NT2/D1 (cell line): ENCODE data around the gene OR8S1.
"Not testable (repeated sequence)": the region's sequence is repeated elsewhere in the genome, so short reads cannot be mapped to it uniquely, and the experiment has no call there.

Experiments used
- DNase-seq: peaks from one replicate; pipeline ENCODE4 v3.0.0-alpha.2; 2011; ENCODE audit warnings: low read depth, low spot score
- H3K27me3 ChIP-seq: 2 replicates; pipeline ENCODE4 v1.6.0; 2011; ENCODE audit warnings: mild to moderate bottlenecking; ENCODE audit not compliant: insufficient read length, insufficient read depth
- H3K36me3 ChIP-seq: 2 replicates; pipeline ENCODE4 v1.6.1; 2011; ENCODE audit warnings: mild to moderate bottlenecking, low read length, mixed read lengths; ENCODE audit not compliant: insufficient read depth, insufficient read length
- H3K4me1 ChIP-seq: 2 replicates; pipeline ENCODE4 v1.5.1; 2011; ENCODE audit not compliant: insufficient read depth, insufficient read length
- H3K4me3 ChIP-seq: 2 replicates; pipeline ENCODE4 v1.5.1; 2011; ENCODE audit warnings: low read depth; ENCODE audit not compliant: insufficient read length
- H3K9ac ChIP-seq: 2 replicates; pipeline ENCODE4 v1.6.0; 2011; ENCODE audit warnings: low read depth; ENCODE audit not compliant: insufficient read length
- H3K9me3 ChIP-seq: 2 replicates; pipeline ENCODE4 v1.5.1; 2011; ENCODE audit warnings: mild to moderate bottlenecking, low read length; ENCODE audit not compliant: insufficient read depth
- SUZ12 ChIP-seq: IDR thresholded peaks from 2 replicates; pipeline ENCODE4 v1.6.1; 2011; ENCODE audit not compliant: insufficient read length, insufficient read depth; ENCODE audit errors: extremely low read depth
- YY1 ChIP-seq: IDR thresholded peaks from 2 replicates; pipeline ENCODE4 v1.6.1; 2011; ENCODE audit not compliant: insufficient read length, insufficient read depth
- ZNF274 ChIP-seq: IDR thresholded peaks from 2 replicates; pipeline ENCODE4 v1.6.1; 2011; ENCODE audit warnings: mild to moderate bottlenecking, low read depth, low read length

Gene OR8S1

GRCh38 chr12:48542300-48542928 is 17.0 kb downstream of the OR8S1 start:
- no peak for TF ChIP-seq YY1
- no peak for TF ChIP-seq ZNF274
- no peak for TF ChIP-seq SUZ12
- no peaks in the 10 kb centered on the region for H3K27me3 ChIP-seq
- H3K4me1 ChIP-seq, result no peaks in the 10 kb centered on the region
- H3K9me3 ChIP-seq, result no peaks in the 10 kb centered on the region
- no peak overlapping the region for H3K9ac ChIP-seq
- peak; percentile 50 for DNase-seq
- H3K4me3 ChIP-seq, result no peak overlapping the region
- H3K36me3 ChIP-seq, result no peaks in the 10 kb centered on the region

GRCh38 chr12:48545833-48546469 is 20.5 kb downstream of the OR8S1 start:
- H3K9me3 ChIP-seq, result no peaks in the 10 kb centered on the region
- no peak for DNase-seq
- H3K4me3 ChIP-seq, result no peak overlapping the region
- no peak overlapping the region for H3K9ac ChIP-seq
- no peaks in the 10 kb centered on the region for H3K27me3 ChIP-seq
- no peaks in the 10 kb centered on the region for H3K4me1 ChIP-seq
- TF ChIP-seq ZNF274 (no peak), SUZ12 (no peak), YY1 (no peak)
- no peaks in the 10 kb centered on the region for H3K36me3 ChIP-seq

GRCh38 chr12:48547012-48547411 is 21.6 kb downstream of the OR8S1 start:
- H3K27me3 ChIP-seq, H3K36me3 ChIP-seq, H3K4me3 ChIP-seq, H3K9ac ChIP-seq, H3K4me1 ChIP-seq, H3K9me3 ChIP-seq, DNase-seq: not testable (repeated sequence)

GRCh38 chr12:48551636-48552035 is 26.2 kb downstream of the OR8S1 start:
- not testable (repeated sequence) for DNase-seq, H3K9ac ChIP-seq, H3K27me3 ChIP-seq, H3K4me3 ChIP-seq, H3K4me1 ChIP-seq, H3K36me3 ChIP-seq
- peaks cover 13% of the 10 kb centered on the region for H3K9me3 ChIP-seq

GRCh38 chr12:48553666-48554343 is 28.4 kb downstream of the OR8S1 start:
- not testable (repeated sequence) for H3K9ac ChIP-seq, H3K27me3 ChIP-seq, H3K4me1 ChIP-seq, H3K36me3 ChIP-seq
- H3K9me3 ChIP-seq, result peaks cover 13% of the 10 kb centered on the region
- peak overlapping the region; percentile 24 for H3K4me3 ChIP-seq
- peak; percentile 15 for DNase-seq

GRCh38 chr12:48556631-48557030 is 31.2 kb downstream of the OR8S1 start:
- Histone ChIP-seq H3K4me3 (no peak overlapping the region), H3K4me1 (peaks cover 3% of the 10 kb centered on the region), H3K9me3 (peaks cover 9% of the 10 kb centered on the region), H3K36me3 (no peaks in the 10 kb centered on the region), H3K27me3 (no peaks in the 10 kb centered on the region), H3K9ac (no peak overlapping the region)
- DNase-seq, result peak; percentile 25
- TF ChIP-seq YY1 (no peak), SUZ12 (no peak), ZNF274 (no peak)

- Histone ChIP-seq H3K9me3 (peaks cover 8% of the 10 kb centered on the region; the same call in 1 of the 2 replicates), H3K27me3 (peaks cover under 1% of the 10 kb centered on the region), H3K4me3 (no peak overlapping the region), H3K9ac (no peak overlapping the region), H3K4me1 (peaks cover 3% of the 10 kb centered on the region), H3K36me3 (no peaks in the 10 kb centered on the region)
- no peak for DNase-seq
- TF ChIP-seq YY1, result no peak
- TF ChIP-seq ZNF274, result no peak
- no peak for TF ChIP-seq SUZ12
Observed at GRCh38 chr12:48557919-48558318, 32.5 kb downstream of the OR8S1 start.

- DNase-seq, result no peak
- no peak overlapping the region for H3K4me3 ChIP-seq
- H3K4me1 ChIP-seq, result no peaks in the 10 kb centered on the region
- no peak for TF ChIP-seq YY1
- no peak for TF ChIP-seq ZNF274
- TF ChIP-seq SUZ12, result no peak
- no peaks in the 10 kb centered on the region for H3K9me3 ChIP-seq
- peaks cover 2% of the 10 kb centered on the region for H3K27me3 ChIP-seq
- no peaks in the 10 kb centered on the region for H3K36me3 ChIP-seq
- no peak overlapping the region for H3K9ac ChIP-seq
Observed at GRCh38 chr12:48567731-48568130, 42.3 kb downstream of the OR8S1 start.
